ENCODE results near the gene SPOCK3.

- TF ChIP-seq POLR2AphosphoS5 (IDR thresholded peaks at IDR 0.05; ENCODE audit: low read depth, low read length) (no peak), POLR2A (IDR thresholded peaks at IDR 0.05; ENCODE audit: low read depth, low read length) (no peak), TAF1 (IDR thresholded peaks at IDR 0.05; ENCODE audit: borderline replicate concordance, low read depth, low read length) (no peak)
These were observed 243.2 kb downstream of the SPOCK3 start for GRCh38 chr4:166991006-166991561.
